Airway epithelial cell (primary cell): Measurements from ENCODE around the gene GPR176. TPM values are rescaled to one million over a fixed set of nuclear protein-coding genes. Genes with fewer than 3 reads are reported as not detected.

ENCODE experiments used
- total RNA-seq: library from RNA; depleted of rRNA; stranded (reverse); fragments of >200 nt; gene quantifications from 2 replicates; pipeline ENCODE4 v1.2.3, GENCODE V29; 2015

Gene GPR176, protein sequence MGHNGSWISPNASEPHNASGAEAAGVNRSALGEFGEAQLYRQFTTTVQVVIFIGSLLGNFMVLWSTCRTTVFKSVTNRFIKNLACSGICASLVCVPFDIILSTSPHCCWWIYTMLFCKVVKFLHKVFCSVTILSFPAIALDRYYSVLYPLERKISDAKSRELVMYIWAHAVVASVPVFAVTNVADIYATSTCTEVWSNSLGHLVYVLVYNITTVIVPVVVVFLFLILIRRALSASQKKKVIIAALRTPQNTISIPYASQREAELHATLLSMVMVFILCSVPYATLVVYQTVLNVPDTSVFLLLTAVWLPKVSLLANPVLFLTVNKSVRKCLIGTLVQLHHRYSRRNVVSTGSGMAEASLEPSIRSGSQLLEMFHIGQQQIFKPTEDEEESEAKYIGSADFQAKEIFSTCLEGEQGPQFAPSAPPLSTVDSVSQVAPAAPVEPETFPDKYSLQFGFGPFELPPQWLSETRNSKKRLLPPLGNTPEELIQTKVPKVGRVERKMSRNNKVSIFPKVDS
- total RNA-seq, result 3.6 and 6.9 TPM in 2 replicates

DNA sequence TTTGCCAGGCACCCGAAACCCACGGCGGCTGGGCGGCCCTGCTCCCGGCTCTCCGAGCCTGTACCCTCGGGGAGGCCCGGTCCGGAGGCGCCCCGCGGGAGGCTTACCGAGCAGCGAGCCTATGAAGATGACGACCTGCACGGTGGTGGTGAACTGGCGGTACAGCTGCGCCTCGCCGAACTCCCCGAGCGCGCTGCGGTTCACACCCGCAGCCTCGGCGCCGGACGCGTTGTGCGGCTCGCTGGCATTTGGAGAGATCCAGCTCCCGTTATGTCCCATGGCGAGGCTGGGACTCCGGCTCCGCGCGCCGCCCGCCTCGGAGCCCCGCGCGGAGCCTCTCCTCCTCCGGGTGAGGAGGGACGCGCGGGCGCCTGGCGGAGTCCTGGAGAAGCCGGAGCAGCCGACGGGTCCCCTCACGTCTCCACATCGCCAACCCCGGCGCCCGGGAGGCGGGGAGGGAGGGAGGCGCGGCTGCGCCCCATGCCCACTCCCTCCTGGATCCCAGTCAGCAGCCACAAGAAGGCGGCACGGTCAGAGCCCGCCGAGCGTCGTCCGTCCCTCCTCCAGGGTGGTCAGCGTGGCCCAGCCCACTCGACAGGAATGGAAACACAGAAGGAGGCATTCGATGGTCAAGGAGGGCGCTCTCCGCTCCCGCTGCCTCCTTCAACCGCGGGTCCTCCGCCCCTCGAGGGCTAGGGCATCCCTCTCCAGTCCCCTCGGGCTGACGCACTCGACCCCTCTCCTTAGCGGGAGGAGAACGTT lies at the start of gene GPR176:
Gene GPR176, minus strand, starts transcription at position 519 of the 762 bp plus-strand sequence. Its CDS starts 240 bp downstream, at position 279.

GRCh38 chr15:39782441-39783138 lies 137.5 kb downstream of the GPR176 start, which contains the start of gene FSIP1:
FSIP1 (minus strand) TSS chr15:39782841; CDS start chr15:39776524, 6,317 bp downstream.

Other genes with a start within 250 kb of the GPR176 start
- 0.42 TPM in 1 of 2 replicates, not detected in the other for gene FSIP1, start 137.4 kb downstream of the GPR176 start, total RNA-seq
- gene EIF2AK4, start 13.8 kb upstream of the GPR176 start, total RNA-seq, result 37.8 and 51.0 TPM in 2 replicates
- 240 and 261 TPM in 2 replicates for gene SRP14, start 118.9 kb upstream of the GPR176 start, total RNA-seq
- gene BMF, start 188.6 kb upstream of the GPR176 start, total RNA-seq, result 0.78 and 1.0 TPM in 2 replicates
- gene BUB1B, start 240.8 kb upstream of the GPR176 start, total RNA-seq, result 20.2 and 20.3 TPM in 2 replicates